Measurements from ENCODE around the gene YLPM1.

YLPM1 gene

GRCh38 chr14:74879427-74880182 is 116.5 kb downstream of the YLPM1 start:
- no peak for DNase-seq

- peak; percentile 71 for DNase-seq
Measured at GRCh38 chr14:74881431-74882102, 118.5 kb downstream of the YLPM1 start, which contains the start of gene DLST. DLST (plus strand) TSS chr14:74881916; CDS start chr14:74881954, 38 bp downstream.

GRCh38 chr14:74882103-74882920 is 119.2 kb downstream of the YLPM1 start:
- peak; percentile 6 for DNase-seq

Measured in NCI-H510A treated with DMSO at 0.1 percent for 48 hours (cell line).